ENCODE measurements around the gene ANKRD40CL. TPM values are rescaled to one million over a fixed set of nuclear protein-coding genes. Genes with fewer than 3 reads are reported as not detected.
A peak's percentile ranks its signal among the peaks of the same experiment; 100 is the strongest.

The ANKRD40CL gene
- total RNA-seq, 1 donor from 2014 or later, result 0.42 TPM

GRCh38 chr17:50774225-50774803 lies 7.0 kb upstream of the ANKRD40CL start:
- TF ChIP-seq CTCF (IDR thresholded peaks at IDR 0.05), result no peak
- DNase-seq (no peak), ATAC-seq (ENCODE audit: low read depth) (no peak)
- intact Hi-C loops (cut with micrococcal nuclease), result no loop called here
- POLR2A ChIA-PET, result no interaction called here
- Mint-ChIP-seq H3K27me3 (no peaks in the 10 kb centered on the region), H3K4me1 (peaks cover 6% of the 10 kb centered on the region), H3K9me3 (no peaks in the 10 kb centered on the region), H3K4me3 (no peak overlapping the region), H3K36me3 (ENCODE audit: low read depth) (no peaks in the 10 kb centered on the region), H3K27ac (no peak overlapping the region)
- CTCF ChIA-PET, result interaction anchor here (0.7 kb wide), 1 partner anchor 9 kb away, joined by 3 read pairs; no protein-coding TSS in a partner anchor

GRCh38 chr17:50771991-50772785 lies 4.9 kb upstream of the ANKRD40CL start:
- no peaks in the 10 kb centered on the region for H3K9me3 Mint-ChIP-seq
- H3K4me3 Mint-ChIP-seq, result no peak overlapping the region
- DNase-seq (no peak), ATAC-seq (ENCODE audit: low read depth) (no peak)
- no peaks in the 10 kb centered on the region for H3K36me3 Mint-ChIP-seq (ENCODE audit: low read depth)
- peak overlapping the region; percentile 10 for H3K27ac Mint-ChIP-seq
- POLR2A ChIA-PET, result interaction anchor here (0.7 to 1.1 kb wide), 2 partner anchors 10 to 53 kb away, joined by 3 read pairs; partner anchors contain the start of gene LUC7L3
- peaks cover 6% of the 10 kb centered on the region for H3K4me1 Mint-ChIP-seq
- CTCF ChIA-PET, result no interaction called here
- H3K27me3 Mint-ChIP-seq, result no peaks in the 10 kb centered on the region
- intact Hi-C loops (cut with micrococcal nuclease), result no loop called here
- no peak for TF ChIP-seq CTCF (IDR thresholded peaks at IDR 0.05)

- CTCF ChIA-PET, result no interaction called here
- H3K27me3 Mint-ChIP-seq, result no peaks in the 10 kb centered on the region
- H3K4me1 Mint-ChIP-seq, result peaks cover 20% of the 10 kb centered on the region
Observed at GRCh38 chr17:50770346-50770745, 3.0 kb upstream of the ANKRD40CL start.

GRCh38 chr17:50769884-50770283 lies 2.6 kb upstream of the ANKRD40CL start:
- no peak for DNase-seq
- TF ChIP-seq CTCF (IDR thresholded peaks at IDR 0.05), result no peak
- H3K9me3 Mint-ChIP-seq, result no peaks in the 10 kb centered on the region
- no peaks in the 10 kb centered on the region for H3K36me3 Mint-ChIP-seq (ENCODE audit: low read depth)
- POLR2A ChIA-PET, result no interaction called here
- H3K4me3 Mint-ChIP-seq, result no peak overlapping the region
- CTCF ChIA-PET, result no interaction called here
- no peak overlapping the region for H3K27ac Mint-ChIP-seq
- intact Hi-C loops (cut with micrococcal nuclease), result no loop called here
- peaks cover 24% of the 10 kb centered on the region for H3K4me1 Mint-ChIP-seq
- no peak for ATAC-seq (ENCODE audit: low read depth)
- H3K27me3 Mint-ChIP-seq, result no peaks in the 10 kb centered on the region

More at GRCh38 chr17:50770346-50770745, 3.0 kb upstream of the ANKRD40CL start:
- ATAC-seq (ENCODE audit: low read depth), result no peak
- TF ChIP-seq CTCF (IDR thresholded peaks at IDR 0.05), result no peak
- Mint-ChIP-seq H3K36me3 (ENCODE audit: low read depth) (no peaks in the 10 kb centered on the region), H3K27ac (no peak overlapping the region), H3K9me3 (no peaks in the 10 kb centered on the region), H3K4me3 (no peak overlapping the region)
- intact Hi-C loops (cut with micrococcal nuclease), result no loop called here
- POLR2A ChIA-PET, result interaction anchor here (1.2 kb wide), 1 partner anchor 8 kb away, joined by 4 read pairs; no protein-coding TSS in a partner anchor
- DNase-seq, result no peak

GRCh38 chr17:50768346-50768761 lies 1.0 kb upstream of the ANKRD40CL start:
- DNase-seq (no peak), ATAC-seq (ENCODE audit: low read depth) (no peak)
- H3K4me3 Mint-ChIP-seq, result no peak overlapping the region
- no peaks in the 10 kb centered on the region for H3K9me3 Mint-ChIP-seq
- peaks cover 37% of the 10 kb centered on the region for H3K4me1 Mint-ChIP-seq
- no peak overlapping the region for H3K27ac Mint-ChIP-seq
- TF ChIP-seq CTCF (IDR thresholded peaks at IDR 0.05), result no peak
- no peaks in the 10 kb centered on the region for H3K36me3 Mint-ChIP-seq (ENCODE audit: low read depth)
- ChIA-PET POLR2A (interaction anchor here (0.5 kb wide), 1 partner anchor 80 kb away, joined by 4 read pairs; no protein-coding TSS in a partner anchor), CTCF (interaction anchor here (0.6 to 1.0 kb wide), 2 partner anchors 18 to 775 kb away, joined by 3 read pairs; no protein-coding TSS in a partner anchor)
- intact Hi-C loops (cut with micrococcal nuclease), result no loop called here
- H3K27me3 Mint-ChIP-seq, result no peaks in the 10 kb centered on the region

Data from activated B cell treated with CpG ODN at 0.5 μM for 24 hours (primary cell).